Measurements from ENCODE around the gene SCO2. TPM values are rescaled to one million over a fixed set of nuclear protein-coding genes. Genes with fewer than 3 reads are reported as not detected.
A peak's percentile ranks its signal among the peaks of the same experiment; 100 is the strongest.

The SCO2 gene
- total RNA-seq, 2 donors from 2014 or later = 1.8 to 5.8 TPM

DNA sequence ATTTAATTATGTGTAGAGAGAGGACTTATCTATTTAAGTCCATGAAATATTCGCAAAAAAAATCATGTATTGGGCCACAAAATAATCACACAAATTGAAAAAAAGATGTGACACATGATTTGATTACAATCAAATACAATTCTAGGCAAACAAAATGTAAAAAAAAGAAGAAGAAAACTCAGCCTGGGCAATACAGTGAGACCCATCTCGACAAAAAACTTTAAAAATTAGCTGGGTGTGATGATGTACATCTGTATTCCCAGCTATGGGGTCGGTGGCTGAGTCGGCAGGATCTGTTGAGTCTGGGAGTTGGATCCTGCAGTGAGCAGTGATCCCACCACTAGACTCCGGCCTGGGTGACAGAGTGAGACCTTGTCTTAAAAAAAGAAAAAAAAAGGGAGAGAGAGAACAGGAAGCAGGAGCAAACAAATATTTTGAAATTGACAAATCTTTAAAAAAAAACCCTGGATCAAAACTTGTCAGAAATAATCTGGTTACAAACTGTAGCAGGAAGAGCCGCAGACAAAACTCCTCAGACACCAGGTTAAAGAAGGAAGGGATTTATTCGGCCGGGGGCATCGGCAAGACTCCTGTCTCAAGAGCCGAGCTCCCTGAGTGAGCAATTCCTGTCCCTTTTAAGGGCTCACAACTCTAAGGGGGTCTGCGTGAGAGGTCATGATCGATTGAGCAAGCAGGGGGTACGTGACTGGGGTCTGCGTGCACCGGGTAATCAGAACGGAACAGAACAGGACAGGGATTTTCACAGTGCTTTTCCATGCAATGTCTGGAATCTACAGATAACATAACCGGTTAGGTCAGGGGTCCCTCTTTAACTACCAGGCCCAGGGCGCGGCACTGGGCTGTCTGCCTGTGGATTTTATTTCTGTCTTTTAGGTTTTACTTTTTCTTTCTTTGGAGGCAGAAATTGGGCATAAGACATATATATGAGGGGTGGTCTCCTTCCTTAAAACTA, 7.7 kb upstream of the SCO2 start:
- TF ChIP-seq, protein P1, sequence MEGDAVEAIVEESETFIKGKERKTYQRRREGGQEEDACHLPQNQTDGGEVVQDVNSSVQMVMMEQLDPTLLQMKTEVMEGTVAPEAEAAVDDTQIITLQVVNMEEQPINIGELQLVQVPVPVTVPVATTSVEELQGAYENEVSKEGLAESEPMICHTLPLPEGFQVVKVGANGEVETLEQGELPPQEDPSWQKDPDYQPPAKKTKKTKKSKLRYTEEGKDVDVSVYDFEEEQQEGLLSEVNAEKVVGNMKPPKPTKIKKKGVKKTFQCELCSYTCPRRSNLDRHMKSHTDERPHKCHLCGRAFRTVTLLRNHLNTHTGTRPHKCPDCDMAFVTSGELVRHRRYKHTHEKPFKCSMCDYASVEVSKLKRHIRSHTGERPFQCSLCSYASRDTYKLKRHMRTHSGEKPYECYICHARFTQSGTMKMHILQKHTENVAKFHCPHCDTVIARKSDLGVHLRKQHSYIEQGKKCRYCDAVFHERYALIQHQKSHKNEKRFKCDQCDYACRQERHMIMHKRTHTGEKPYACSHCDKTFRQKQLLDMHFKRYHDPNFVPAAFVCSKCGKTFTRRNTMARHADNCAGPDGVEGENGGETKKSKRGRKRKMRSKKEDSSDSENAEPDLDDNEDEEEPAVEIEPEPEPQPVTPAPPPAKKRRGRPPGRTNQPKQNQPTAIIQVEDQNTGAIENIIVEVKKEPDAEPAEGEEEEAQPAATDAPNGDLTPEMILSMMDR (IDR thresholded peaks at IDR 0.05) = no peak
- peaks cover 6% of the 10 kb centered on the region for H3K4me1 ChIP-seq
- no peaks in the 10 kb centered on the region for H3K36me3 ChIP-seq
- DNase-seq = no peak
- H3K27ac ChIP-seq = peak overlapping the region; percentile 100
- H3K9me3 ChIP-seq = no peaks in the 10 kb centered on the region
- intact Hi-C loops (cut with DNase I) = no loop called here
- H3K4me3 ChIP-seq = no peak overlapping the region
- H3K27me3 ChIP-seq = no peaks in the 10 kb centered on the region
- H3K9ac ChIP-seq (ENCODE audit: low read depth in 2 of 2, low read length in 2 of 2) = peak overlapping the region in 1 of 2 donors; percentile 95

DNA sequence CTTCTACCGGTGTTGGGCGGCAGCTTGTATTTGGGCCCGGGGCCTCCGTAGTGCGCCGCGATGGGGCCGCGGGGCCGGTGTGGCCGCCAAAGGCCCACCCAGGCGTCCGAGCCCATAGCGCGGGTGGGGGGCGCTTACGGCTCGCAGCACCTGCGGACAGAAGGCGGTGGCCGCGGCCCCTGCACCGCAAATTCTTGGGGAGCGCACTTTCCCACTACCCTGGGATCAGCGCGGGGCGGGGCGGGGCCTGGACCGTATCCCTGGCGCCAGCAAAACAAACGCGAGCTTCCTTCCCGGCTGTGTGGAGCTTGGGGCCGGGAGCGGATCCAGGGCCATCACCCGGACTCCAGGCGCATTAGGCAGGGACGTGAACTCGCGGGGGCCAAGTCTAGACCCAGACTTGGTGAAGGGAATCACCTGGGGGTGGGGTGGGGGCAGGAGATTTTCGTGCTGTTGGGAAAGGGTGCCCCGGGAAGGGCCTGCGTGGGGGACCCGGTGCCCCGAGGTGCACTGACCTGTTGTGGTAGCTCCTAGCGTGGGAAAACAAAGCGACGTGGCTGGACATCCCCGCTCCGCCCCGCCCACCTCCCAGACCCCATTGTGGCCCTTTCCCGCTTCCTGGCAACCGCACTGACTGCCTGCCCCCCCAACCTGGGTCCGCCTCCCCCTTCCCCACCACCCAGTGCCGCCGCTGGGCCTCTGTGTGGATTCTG, 6.7 kb upstream of the SCO2 start:
- H3K4me3 ChIP-seq = peak overlapping the region; percentile 55
- intact Hi-C loops (cut with DNase I) = no loop called here
- DNase-seq = peak; percentile 84
- H3K36me3 ChIP-seq = no peaks in the 10 kb centered on the region
- no peaks in the 10 kb centered on the region for H3K27me3 ChIP-seq
- TF ChIP-seq, protein P1 (IDR thresholded peaks at IDR 0.05) = no peak
- H3K9ac ChIP-seq (ENCODE audit: low read depth in 2 of 2, low read length in 2 of 2) = peak overlapping the region; percentile 95 to 98
- no peaks in the 10 kb centered on the region for H3K9me3 ChIP-seq
- peaks cover 6% of the 10 kb centered on the region for H3K4me1 ChIP-seq
- peak overlapping the region; percentile 100 for H3K27ac ChIP-seq

- Histone ChIP-seq H3K4me3 (peak overlapping the region; percentile 55), H3K4me1 (peaks cover 6% of the 10 kb centered on the region), H3K9ac (ENCODE audit: low read depth in 2 of 2, low read length in 2 of 2) (peak overlapping the region; percentile 95 to 98), H3K27me3 (no peaks in the 10 kb centered on the region), H3K27ac (peak overlapping the region; percentile 100), H3K9me3 (no peaks in the 10 kb centered on the region), H3K36me3 (no peaks in the 10 kb centered on the region)
- intact Hi-C loops (cut with DNase I) = no loop called here
- DNase-seq = peak; percentile 65
- TF ChIP-seq, protein P1 (IDR thresholded peaks at IDR 0.05) = no peak
Observed at GRCh38 chr22:50531546-50531961, 6.2 kb upstream of the SCO2 start.

GRCh38 chr22:50530877-50531545, 5.6 kb upstream of the SCO2 start:
- no peaks in the 10 kb centered on the region for H3K36me3 ChIP-seq
- no peaks in the 10 kb centered on the region for H3K9me3 ChIP-seq
- peak overlapping the region; percentile 95 to 98 for H3K9ac ChIP-seq (ENCODE audit: low read depth in 2 of 2, low read length in 2 of 2)
- peak; percentile 90 for DNase-seq
- H3K4me1 ChIP-seq = peaks cover 6% of the 10 kb centered on the region
- H3K27ac ChIP-seq = peak overlapping the region; percentile 100
- H3K27me3 ChIP-seq = no peaks in the 10 kb centered on the region
- peak overlapping the region; percentile 55 for H3K4me3 ChIP-seq
- intact Hi-C loops (cut with DNase I) = no loop called here
- TF ChIP-seq, protein P1 (IDR thresholded peaks at IDR 0.05) = no peak

- TF ChIP-seq, protein P1 (IDR thresholded peaks at IDR 0.05) = no peak
- DNase-seq = no peak
- Histone ChIP-seq H3K4me1 (peaks cover 6% of the 10 kb centered on the region), H3K9ac (ENCODE audit: low read depth in 2 of 2, low read length in 2 of 2) (peak overlapping the region; percentile 95 to 98), H3K9me3 (no peaks in the 10 kb centered on the region), H3K4me3 (peak overlapping the region; percentile 55), H3K36me3 (no peaks in the 10 kb centered on the region), H3K27me3 (no peaks in the 10 kb centered on the region), H3K27ac (peak overlapping the region; percentile 100)
- intact Hi-C loops (cut with DNase I) = no loop called here
Observed at GRCh38 chr22:50530580-50530876, 5.1 kb upstream of the SCO2 start.

All from colonic mucosa (tissue), 4 donors.